HEK293 (cell line): Measurements from ENCODE around the gene CSNK1G1.
A peak's percentile ranks its signal among the peaks of the same experiment; 100 is the strongest.

Source experiments
- CTCF ChIA-PET: fragments of 350-600 bp; formaldehyde crosslinking; extraction: SDS; loops from one replicate; lab custom pipeline; 2021; ENCODE audit warnings: antibody characterized with exemption; lab: Yijun Ruan, JAX
- POLR2A ChIA-PET: fragments of 300-600 bp; formaldehyde crosslinking; extraction: SDS; loops from one replicate; lab custom pipeline; 2020; ENCODE audit warnings: antibody characterized with exemption, inconsistent platforms; lab: Yijun Ruan, JAX
- H3K27ac ChIP-seq: fragments of 200-500 bp; sonication (Bioruptor generic); 2 replicates; pipeline ENCODE4 v1.5.1; 2014; ENCODE audit warnings: low read depth, low read length, control low read depth, inconsistent platforms; ENCODE audit errors: extremely low read depth
- H3K36me3 ChIP-seq, 2 experiments: fragments of 200-500 bp in 1 of 2; sonication (Bioruptor generic) in 1 of 2; 1 replicate in 1 of 2; 2 replicates in 1 of 2; pipeline ENCODE4 v1.5.1; 2014 to 2017; ENCODE audit warnings: inconsistent platforms in 2 of 2, low read length in 2 of 2; ENCODE audit not compliant: control insufficient read depth in 2 of 2, insufficient read depth in 1 of 2
- H3K4me1 ChIP-seq: fragments of 200-500 bp; sonication (Bioruptor generic); 2 replicates; pipeline ENCODE4 v1.5.1; 2014; ENCODE audit warnings: mild to moderate bottlenecking, low read length, inconsistent platforms; ENCODE audit not compliant: control insufficient read depth, insufficient read depth
- H3K4me3 ChIP-seq: 2 replicates; pipeline ENCODE4 v1.5.1; 2011; ENCODE audit warnings: low read depth, mild to moderate bottlenecking, control low read depth, low read length, moderate library complexity
- H3K9me3 ChIP-seq: fragments of 200-500 bp; sonication (Bioruptor generic); 2 replicates; pipeline ENCODE4 v1.5.1; 2014; ENCODE audit warnings: low read depth, low read length, inconsistent platforms; ENCODE audit not compliant: control insufficient read depth, insufficient read depth
- FEZF1 ChIP-seq: fragments of 450-650 bp; formaldehyde crosslinking; IDR thresholded peaks from 2 replicates; pipeline ENCODE4 v1.5.1; 2016; ENCODE audit warnings: missing biosample characterization, missing genetic modification characterization
- GLI2 ChIP-seq: fragments of 450-650 bp; formaldehyde crosslinking; IDR thresholded peaks from 2 replicates; pipeline ENCODE4; 2017; ENCODE audit warnings: missing biosample characterization, missing genetic modification characterization, low read depth, borderline replicate concordance
- GLIS1 ChIP-seq: fragments of 450-650 bp; formaldehyde crosslinking; IDR thresholded peaks from 2 replicates; pipeline ENCODE4 v1.5.1; 2016; ENCODE audit warnings: missing biosample characterization, missing genetic modification characterization
- IKZF3 ChIP-seq: fragments of 450-650 bp; IDR thresholded peaks from 2 replicates; pipeline ENCODE4 v1.5.0; 2018; ENCODE audit warnings: missing biosample characterization, mild to moderate bottlenecking, missing genetic modification characterization, moderate library complexity
- KLF7 ChIP-seq: fragments of 450-650 bp; formaldehyde crosslinking; IDR thresholded peaks from 2 replicates; pipeline ENCODE4 v1.5.1; 2016; ENCODE audit warnings: missing biosample characterization, missing genetic modification characterization, borderline replicate concordance
- MZF1 ChIP-seq: fragments of 450-650 bp; formaldehyde crosslinking; IDR thresholded peaks from 2 replicates; pipeline ENCODE4 v1.5.1; 2017; ENCODE audit warnings: missing biosample characterization, missing genetic modification characterization, borderline replicate concordance
- SP2 ChIP-seq: fragments of 450-650 bp; formaldehyde crosslinking; IDR thresholded peaks from 2 replicates; pipeline ENCODE4 v1.5.1; 2016; ENCODE audit warnings: missing biosample characterization, missing genetic modification characterization
- SP3 ChIP-seq: fragments of 450-650 bp; formaldehyde crosslinking; IDR thresholded peaks from 2 replicates; pipeline ENCODE4 v1.5.1; 2016; ENCODE audit warnings: missing biosample characterization, missing genetic modification characterization
- ZBTB17 ChIP-seq: fragments of 450-650 bp; formaldehyde crosslinking; IDR thresholded peaks from 2 replicates; pipeline ENCODE4 v1.5.1; 2016; ENCODE audit warnings: missing biosample characterization, missing genetic modification characterization
- ZNF341 ChIP-seq: fragments of 450-650 bp; formaldehyde crosslinking; IDR thresholded peaks from 2 replicates; pipeline ENCODE4; 2016; ENCODE audit warnings: low read depth, missing biosample characterization, missing genetic modification characterization
- ZNF37A ChIP-seq: fragments of 450-650 bp; IDR thresholded peaks from 2 replicates; pipeline ENCODE4 v1.5.1; 2018; ENCODE audit warnings: missing biosample characterization, missing genetic modification characterization
- ZNF423 ChIP-seq: fragments of 450-650 bp; formaldehyde crosslinking; IDR thresholded peaks from 2 replicates; pipeline ENCODE4 v1.5.1; 2016; ENCODE audit warnings: missing biosample characterization, missing genetic modification characterization
- ZNF48 ChIP-seq: fragments of 450-650 bp; formaldehyde crosslinking; IDR thresholded peaks from 2 replicates; pipeline ENCODE4 v1.5.1; 2016; ENCODE audit warnings: missing biosample characterization, missing genetic modification characterization
- ZNF561 ChIP-seq: fragments of 450-650 bp; IDR thresholded peaks from 2 replicates; pipeline ENCODE4 v1.5.1; 2018; ENCODE audit warnings: missing biosample characterization, missing genetic modification characterization, borderline replicate concordance
- ZNF629 ChIP-seq: fragments of 450-650 bp; formaldehyde crosslinking; IDR thresholded peaks from 2 replicates; pipeline ENCODE4 v1.5.1; 2017; ENCODE audit warnings: missing biosample characterization, missing genetic modification characterization
- ZNF660 ChIP-seq: fragments of 450-650 bp; IDR thresholded peaks from 2 replicates; pipeline ENCODE4 v1.5.1; 2018; ENCODE audit warnings: missing biosample characterization, mild to moderate bottlenecking, missing genetic modification characterization
- ZSCAN16 ChIP-seq: fragments of 450-650 bp; formaldehyde crosslinking; IDR thresholded peaks from 2 replicates; pipeline ENCODE4 v1.5.1; 2016; ENCODE audit warnings: missing biosample characterization, missing genetic modification characterization
- TF ChIP-seq, protein P1 (sequence below): IDR thresholded peaks from 2 replicates; pipeline ENCODE4 v1.6.1; 2011; ENCODE audit warnings: mild to moderate bottlenecking, low read depth, low read length, borderline replicate concordance
- TF ChIP-seq, protein P2 (sequence below): fragments of 450-650 bp; formaldehyde crosslinking; IDR thresholded peaks from 2 replicates; pipeline ENCODE4 v1.5.1; 2016; ENCODE audit warnings: missing biosample characterization, missing genetic modification characterization
- TF ChIP-seq, protein P3 (sequence below): fragments of 450-650 bp; formaldehyde crosslinking; IDR thresholded peaks from 2 replicates; pipeline ENCODE4 v1.5.1; 2016; ENCODE audit warnings: missing biosample characterization, missing genetic modification characterization
- TF ChIP-seq, protein P4 (sequence below): fragments of 450-650 bp; formaldehyde crosslinking; IDR thresholded peaks from 2 replicates; pipeline ENCODE4 v1.5.1; 2016; ENCODE audit warnings: missing biosample characterization, missing genetic modification characterization
- TF ChIP-seq, protein P5 (sequence below): fragments of 450-650 bp; formaldehyde crosslinking; IDR thresholded peaks from 2 replicates; pipeline ENCODE4 v1.5.1; 2016; ENCODE audit warnings: missing biosample characterization, missing genetic modification characterization
- TF ChIP-seq, protein P6 (sequence below): fragments of 450-650 bp; formaldehyde crosslinking; conservative IDR thresholded peaks from 2 replicates; pipeline ENCODE4 v1.5.1; 2016; ENCODE audit warnings: low read depth, missing biosample characterization, missing genetic modification characterization

The CSNK1G1 gene

DNA sequence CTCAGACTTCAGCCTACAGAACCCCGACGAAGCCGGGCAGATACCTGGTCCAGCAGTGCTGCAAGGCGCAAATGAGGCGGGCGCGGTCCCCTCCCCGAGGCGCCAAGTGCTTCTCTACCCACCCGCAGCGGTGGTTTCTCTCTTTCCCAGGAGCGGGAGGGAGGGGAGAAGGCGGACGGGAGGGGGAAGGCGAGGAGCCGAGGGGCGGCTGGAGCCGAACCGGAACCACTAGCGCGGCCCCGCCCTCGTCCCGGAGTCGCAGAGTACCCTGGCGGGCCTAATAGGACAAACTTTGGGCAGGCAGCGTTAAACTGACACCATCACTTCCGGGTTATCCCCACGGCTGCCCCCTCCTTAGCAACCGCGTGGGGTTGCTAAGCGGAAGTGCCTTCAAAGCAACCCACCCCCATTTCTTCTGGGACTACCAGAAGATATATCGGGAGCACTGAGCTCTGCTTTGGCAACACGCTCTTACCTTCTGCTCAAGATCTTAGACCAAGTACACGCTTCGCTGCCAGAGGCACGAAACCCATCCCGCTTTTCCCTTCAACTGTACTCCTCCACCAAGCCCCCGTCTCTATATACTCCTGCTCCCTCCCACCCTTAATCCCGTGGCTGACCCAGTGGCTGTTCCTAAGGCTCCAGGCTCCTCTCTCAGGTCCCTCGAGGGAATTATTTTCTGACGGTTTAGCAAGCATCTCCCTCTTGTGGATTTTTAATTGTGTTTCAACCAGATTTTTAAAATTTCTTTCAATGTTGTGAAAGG lies at the start of gene CSNK1G1:
Gene CSNK1G1 (minus strand): TSS at position 230 of the 766 bp plus-strand sequence. CDS start 55,674 bp downstream, outside the sequence.
- Histone ChIP-seq H3K9me3 (no peaks in the 10 kb centered on the region), H3K4me1 (peaks cover 2% of the 10 kb centered on the region; the same call in 1 of the 2 replicates), H3K27ac (peak within 1 kb of the TSS; percentile 61), H3K36me3 (peaks cover 0 to 1% of the 10 kb centered on the region in 2 experiments; a peak in 2 of 3 replicates), H3K4me3 (peak within 1 kb of the TSS; percentile 79)
- ChIA-PET POLR2A (interaction anchor here (0.7 to 1.0 kb wide), 3 partner anchors 13 to 193 kb away, joined by 3 to 8 read pairs (median 3); partner anchors contain the start of genes PPIB and TRIP4), CTCF (interaction anchor here (0.6 to 1.8 kb wide), 5 partner anchors 138 to 349 kb away, joined by 3 to 5 read pairs (median 4); no protein-coding TSS in a partner anchor)
- TF ChIP-seq, protein P1, sequence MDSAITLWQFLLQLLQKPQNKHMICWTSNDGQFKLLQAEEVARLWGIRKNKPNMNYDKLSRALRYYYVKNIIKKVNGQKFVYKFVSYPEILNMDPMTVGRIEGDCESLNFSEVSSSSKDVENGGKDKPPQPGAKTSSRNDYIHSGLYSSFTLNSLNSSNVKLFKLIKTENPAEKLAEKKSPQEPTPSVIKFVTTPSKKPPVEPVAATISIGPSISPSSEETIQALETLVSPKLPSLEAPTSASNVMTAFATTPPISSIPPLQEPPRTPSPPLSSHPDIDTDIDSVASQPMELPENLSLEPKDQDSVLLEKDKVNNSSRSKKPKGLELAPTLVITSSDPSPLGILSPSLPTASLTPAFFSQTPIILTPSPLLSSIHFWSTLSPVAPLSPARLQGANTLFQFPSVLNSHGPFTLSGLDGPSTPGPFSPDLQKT = no peak
- TF ChIP-seq GLI2 (no peak), MZF1 (0 out of 2 replicates have a peak, but pooled peaks have one; percentile 18), ZNF37A (tag by site-specific recombination) (no peak), ZNF48 (tag by site-specific recombination) (no peak), ZNF423 (tag by site-specific recombination) (peak; percentile 39; the same call in 1 of the 2 replicates), ZNF660 (tag by site-specific recombination) (0 out of 2 replicates have a peak, but pooled peaks have one; percentile 38), SP3 (tag by site-specific recombination) (peak; percentile 86), ZSCAN16 (tag by site-specific recombination) (0 out of 2 replicates have a peak, but pooled peaks have one; percentile 23), KLF7 (tag by site-specific recombination) (peak; percentile 50; the same call in 1 of the 2 replicates), ZBTB17 (tag by site-specific recombination) (peak; percentile 89), GLIS1 (peak; percentile 69), IKZF3 (tag by site-specific recombination) (peak; percentile 86), FEZF1 (tag by site-specific recombination) (no peak), ZNF629 (tag by site-specific recombination) (peak; percentile 66), ZNF561 (tag by site-specific recombination) (no peak), SP2 (tag by site-specific recombination) (peak; percentile 93), ZNF341 (tag by site-specific recombination) (peak; percentile 95)
- TF ChIP-seq, protein P2, sequence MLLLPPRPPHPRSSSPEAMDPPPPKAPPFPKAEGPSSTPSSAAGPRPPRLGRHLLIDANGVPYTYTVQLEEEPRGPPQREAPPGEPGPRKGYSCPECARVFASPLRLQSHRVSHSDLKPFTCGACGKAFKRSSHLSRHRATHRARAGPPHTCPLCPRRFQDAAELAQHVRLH (tag by site-specific recombination) = peak; percentile 29; the same call in 1 of the 2 replicates
- TF ChIP-seq, protein P3, sequence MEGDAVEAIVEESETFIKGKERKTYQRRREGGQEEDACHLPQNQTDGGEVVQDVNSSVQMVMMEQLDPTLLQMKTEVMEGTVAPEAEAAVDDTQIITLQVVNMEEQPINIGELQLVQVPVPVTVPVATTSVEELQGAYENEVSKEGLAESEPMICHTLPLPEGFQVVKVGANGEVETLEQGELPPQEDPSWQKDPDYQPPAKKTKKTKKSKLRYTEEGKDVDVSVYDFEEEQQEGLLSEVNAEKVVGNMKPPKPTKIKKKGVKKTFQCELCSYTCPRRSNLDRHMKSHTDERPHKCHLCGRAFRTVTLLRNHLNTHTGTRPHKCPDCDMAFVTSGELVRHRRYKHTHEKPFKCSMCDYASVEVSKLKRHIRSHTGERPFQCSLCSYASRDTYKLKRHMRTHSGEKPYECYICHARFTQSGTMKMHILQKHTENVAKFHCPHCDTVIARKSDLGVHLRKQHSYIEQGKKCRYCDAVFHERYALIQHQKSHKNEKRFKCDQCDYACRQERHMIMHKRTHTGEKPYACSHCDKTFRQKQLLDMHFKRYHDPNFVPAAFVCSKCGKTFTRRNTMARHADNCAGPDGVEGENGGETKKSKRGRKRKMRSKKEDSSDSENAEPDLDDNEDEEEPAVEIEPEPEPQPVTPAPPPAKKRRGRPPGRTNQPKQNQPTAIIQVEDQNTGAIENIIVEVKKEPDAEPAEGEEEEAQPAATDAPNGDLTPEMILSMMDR (tag by site-specific recombination) = peak; percentile 46; the same call in 1 of the 2 replicates
- TF ChIP-seq, protein P4, sequence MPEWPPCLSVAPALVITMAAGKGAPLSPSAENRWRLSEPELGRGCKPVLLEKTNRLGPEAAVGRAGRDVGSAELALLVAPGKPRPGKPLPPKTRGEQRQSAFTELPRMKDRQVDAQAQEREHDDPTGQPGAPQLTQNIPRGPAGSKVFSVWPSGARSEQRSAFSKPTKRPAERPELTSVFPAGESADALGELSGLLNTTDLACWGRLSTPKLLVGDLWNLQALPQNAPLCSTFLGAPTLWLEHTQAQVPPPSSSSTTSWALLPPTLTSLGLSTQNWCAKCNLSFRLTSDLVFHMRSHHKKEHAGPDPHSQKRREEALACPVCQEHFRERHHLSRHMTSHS (tag by site-specific recombination) = no peak
- TF ChIP-seq, protein P5, sequence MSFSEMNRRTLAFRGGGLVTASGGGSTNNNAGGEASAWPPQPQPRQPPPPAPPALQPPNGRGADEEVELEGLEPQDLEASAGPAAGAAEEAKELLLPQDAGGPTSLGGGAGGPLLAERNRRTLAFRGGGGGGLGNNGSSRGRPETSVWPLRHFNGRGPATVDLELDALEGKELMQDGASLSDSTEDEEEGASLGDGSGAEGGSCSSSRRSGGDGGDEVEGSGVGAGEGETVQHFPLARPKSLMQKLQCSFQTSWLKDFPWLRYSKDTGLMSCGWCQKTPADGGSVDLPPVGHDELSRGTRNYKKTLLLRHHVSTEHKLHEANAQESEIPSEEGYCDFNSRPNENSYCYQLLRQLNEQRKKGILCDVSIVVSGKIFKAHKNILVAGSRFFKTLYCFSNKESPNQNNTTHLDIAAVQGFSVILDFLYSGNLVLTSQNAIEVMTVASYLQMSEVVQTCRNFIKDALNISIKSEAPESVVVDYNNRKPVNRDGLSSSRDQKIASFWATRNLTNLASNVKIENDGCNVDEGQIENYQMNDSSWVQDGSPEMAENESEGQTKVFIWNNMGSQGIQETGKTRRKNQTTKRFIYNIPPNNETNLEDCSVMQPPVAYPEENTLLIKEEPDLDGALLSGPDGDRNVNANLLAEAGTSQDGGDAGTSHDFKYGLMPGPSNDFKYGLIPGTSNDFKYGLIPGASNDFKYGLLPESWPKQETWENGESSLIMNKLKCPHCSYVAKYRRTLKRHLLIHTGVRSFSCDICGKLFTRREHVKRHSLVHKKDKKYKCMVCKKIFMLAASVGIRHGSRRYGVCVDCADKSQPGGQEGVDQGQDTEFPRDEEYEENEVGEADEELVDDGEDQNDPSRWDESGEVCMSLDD (tag by site-specific recombination) = 0 out of 2 replicates have a peak, but pooled peaks have one; percentile 9
- TF ChIP-seq, protein P6, sequence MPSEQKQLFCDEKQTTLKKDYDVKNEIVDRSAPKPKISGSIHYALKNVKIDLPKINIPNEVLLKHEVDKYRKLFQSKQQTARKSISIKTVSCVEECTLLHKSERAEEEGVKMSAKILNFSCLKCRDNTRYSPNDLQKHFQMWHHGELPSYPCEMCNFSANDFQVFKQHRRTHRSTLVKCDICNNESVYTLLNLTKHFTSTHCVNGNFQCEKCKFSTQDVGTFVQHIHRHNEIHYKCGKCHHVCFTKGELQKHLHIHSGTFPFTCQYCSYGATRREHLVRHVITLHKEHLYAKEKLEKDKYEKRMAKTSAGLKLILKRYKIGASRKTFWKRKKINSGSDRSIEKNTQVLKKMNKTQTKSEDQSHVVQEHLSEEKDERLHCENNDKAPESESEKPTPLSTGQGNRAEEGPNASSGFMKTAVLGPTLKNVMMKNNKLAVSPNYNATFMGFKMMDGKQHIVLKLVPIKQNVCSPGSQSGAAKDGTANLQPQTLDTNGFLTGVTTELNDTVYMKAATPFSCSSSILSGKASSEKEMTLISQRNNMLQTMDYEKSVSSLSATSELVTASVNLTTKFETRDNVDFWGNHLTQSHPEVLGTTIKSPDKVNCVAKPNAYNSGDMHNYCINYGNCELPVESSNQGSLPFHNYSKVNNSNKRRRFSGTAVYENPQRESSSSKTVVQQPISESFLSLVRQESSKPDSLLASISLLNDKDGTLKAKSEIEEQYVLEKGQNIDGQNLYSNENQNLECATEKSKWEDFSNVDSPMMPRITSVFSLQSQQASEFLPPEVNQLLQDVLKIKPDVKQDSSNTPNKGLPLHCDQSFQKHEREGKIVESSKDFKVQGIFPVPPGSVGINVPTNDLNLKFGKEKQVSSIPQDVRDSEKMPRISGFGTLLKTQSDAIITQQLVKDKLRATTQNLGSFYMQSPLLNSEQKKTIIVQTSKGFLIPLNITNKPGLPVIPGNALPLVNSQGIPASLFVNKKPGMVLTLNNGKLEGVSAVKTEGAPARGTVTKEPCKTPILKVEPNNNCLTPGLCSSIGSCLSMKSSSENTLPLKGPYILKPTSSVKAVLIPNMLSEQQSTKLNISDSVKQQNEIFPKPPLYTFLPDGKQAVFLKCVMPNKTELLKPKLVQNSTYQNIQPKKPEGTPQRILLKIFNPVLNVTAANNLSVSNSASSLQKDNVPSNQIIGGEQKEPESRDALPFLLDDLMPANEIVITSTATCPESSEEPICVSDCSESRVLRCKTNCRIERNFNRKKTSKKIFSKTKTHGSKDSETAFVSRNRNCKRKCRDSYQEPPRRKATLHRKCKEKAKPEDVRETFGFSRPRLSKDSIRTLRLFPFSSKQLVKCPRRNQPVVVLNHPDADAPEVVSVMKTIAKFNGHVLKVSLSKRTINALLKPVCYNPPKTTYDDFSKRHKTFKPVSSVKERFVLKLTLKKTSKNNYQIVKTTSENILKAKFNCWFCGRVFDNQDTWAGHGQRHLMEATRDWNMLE = peak; percentile 92
